PC-3 (cell line): Measurements from ENCODE around the gene ISYNA1. TPM values are rescaled to one million over a fixed set of nuclear protein-coding genes. Genes with fewer than 3 reads are reported as not detected.

ENCODE experiments used
- ATAC-seq: fragments of 200-7000 bp; cut with Tn5 transposase; 2 replicates; pipeline ENCODE4 v1.9.1; 2020; ENCODE audit warnings: mild to moderate bottlenecking, moderate library complexity
- BruUV-seq: library from RNA; stranded (reverse); fragments of 400-500 nt; replicated peaks from 2 replicates; lab custom pipeline; 2021; lab: Mats Ljungman, UMichigan
- CTCF ChIA-PET: fragments of 300-600 bp; sonication (Branson Sonifier 250); formaldehyde crosslinking; loops from one replicate; lab custom pipeline; 2022; ENCODE audit warnings: antibody characterized with exemption; lab: Charles Lee
- POLR2A ChIA-PET: fragments of 300-600 bp; sonication (Branson Sonifier 250); formaldehyde crosslinking; loops from one replicate; lab custom pipeline; 2022; ENCODE audit warnings: antibody characterized with exemption; ENCODE audit not compliant: unreplicated experiment; lab: Charles Lee
- DNase-seq: peaks from one replicate; pipeline ENCODE4 v3.0.0-alpha.2; 2015
- H2AFZ ChIP-seq: fragments of 300-600 bp; sonication (generic); 2 replicates; pipeline ENCODE4 v1.6.0; 2016; ENCODE audit warnings: antibody characterized with exemption, low read length
- H3F3A ChIP-seq: fragments of 300-600 bp; sonication (generic); one replicate; pipeline ENCODE4 v1.6.0; 2017; ENCODE audit warnings: antibody characterized with exemption, low read length, control low read depth, mild to moderate bottlenecking; ENCODE audit not compliant: unreplicated experiment
- H3K27ac ChIP-seq: fragments of 300-600 bp; sonication (generic); 2 replicates; pipeline ENCODE4 v1.5.1; 2016; ENCODE audit warnings: mild to moderate bottlenecking, low read length
- H3K27me3 ChIP-seq: fragments of 300-600 bp; sonication (generic); 2 replicates; pipeline ENCODE4 v1.6.1; 2016; ENCODE audit warnings: low read length, mixed read lengths
- H3K36me3 ChIP-seq: fragments of 300-600 bp; sonication (generic); 2 replicates; pipeline ENCODE4 v1.6.1; 2016; ENCODE audit warnings: low read depth, mixed run types, low read length, mixed read lengths
- H3K4me1 ChIP-seq: fragments of 300-600 bp; sonication (generic); 2 replicates; pipeline ENCODE4 v1.5.1; 2016; ENCODE audit warnings: low read length; ENCODE audit not compliant: insufficient read depth
- H3K4me2 ChIP-seq: fragments of 300-600 bp; sonication (generic); 2 replicates; pipeline ENCODE4 v1.6.0; 2016; ENCODE audit warnings: low read length
- H3K4me3 ChIP-seq: fragments of 300-600 bp; sonication (generic); 2 replicates; pipeline ENCODE4 v1.5.1; 2016; ENCODE audit warnings: mild to moderate bottlenecking, low read length, mixed read lengths
- H3K79me2 ChIP-seq: fragments of 300-600 bp; sonication (generic); 2 replicates; pipeline ENCODE4 v1.6.1; 2017; ENCODE audit warnings: low read length, mixed read lengths
- H3K9ac ChIP-seq: fragments of 300-600 bp; sonication (generic); 2 replicates; pipeline ENCODE4 v1.6.0; 2016; ENCODE audit warnings: mild to moderate bottlenecking, low read length
- H3K9me2 ChIP-seq: fragments of 300-600 bp; sonication (generic); replicated peaks from 2 replicates; pipeline ENCODE4 v1.6.1; 2016; ENCODE audit warnings: mixed run types, low read length, mixed read lengths
- H3K9me3 ChIP-seq: fragments of 300-600 bp; sonication (generic); 2 replicates; pipeline ENCODE4 v1.6.1; 2016; ENCODE audit warnings: low read length, mixed read lengths
- H4K20me1 ChIP-seq: fragments of 300-600 bp; sonication (generic); 2 replicates; pipeline ENCODE4 v1.6.1; 2016; ENCODE audit warnings: low read length, mixed read lengths
- CTCF ChIP-seq: fragments of 300-600 bp; sonication (generic); conservative IDR thresholded peaks from 2 replicates; pipeline ENCODE4 v1.5.1; 2017; ENCODE audit warnings: antibody characterized with exemption, low read depth, mild to moderate bottlenecking, low read length
- EZH2 ChIP-seq: fragments of 300-600 bp; sonication (generic); IDR thresholded peaks from one replicate; pipeline ENCODE4 v1.6.1; 2017; ENCODE audit warnings: antibody characterized with exemption, mild to moderate bottlenecking, low read length; ENCODE audit not compliant: unreplicated experiment
- EZH2phosphoT487 ChIP-seq: fragments of 300-600 bp; sonication (generic); IDR thresholded peaks from 2 replicates; pipeline ENCODE4 v1.6.1; 2018; ENCODE audit warnings: mild to moderate bottlenecking, antibody characterized with exemption, low read length, borderline replicate concordance
- intact Hi-C: fragments of 100-400 bp; cut with micrococcal nuclease; formaldehyde crosslinking; loops from 2 replicates; pipeline ENCODE4 v1.9.0; 2023
- total RNA-seq: library from RNA; depleted of rRNA; stranded (reverse); fragments of >200 nt; gene quantifications from 2 replicates; pipeline ENCODE4 v1.2.3, GENCODE V29; 2014

ISYNA1 gene
- total RNA-seq, 1 experiment from 2014 or later = 19.4 TPM

DNA sequence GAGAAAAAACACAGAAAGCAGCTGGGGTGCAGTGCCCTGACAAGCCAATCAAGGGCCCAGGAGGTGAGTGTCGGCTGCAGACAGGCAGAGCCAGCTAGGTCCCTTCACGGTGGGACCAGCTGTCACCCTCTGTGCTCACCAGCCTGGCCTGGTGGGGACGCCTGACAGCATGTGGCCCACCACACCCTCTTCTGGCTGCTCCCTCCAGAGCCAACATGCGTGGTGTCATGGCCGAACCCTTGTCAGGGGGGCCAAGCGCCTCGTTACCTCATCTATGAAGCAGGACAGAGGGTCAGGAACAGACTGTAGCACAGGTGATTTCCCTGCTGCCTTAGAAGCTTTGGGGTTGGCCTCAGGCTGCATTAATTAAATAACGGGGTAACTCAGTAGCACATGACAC lies 40.0 kb upstream of the ISYNA1 start:
- H3K9ac ChIP-seq = no peak overlapping the region
- H3K9me3 ChIP-seq = no peaks in the 10 kb centered on the region
- H2AFZ ChIP-seq = no peak overlapping the region
- H3K4me3 ChIP-seq = no peak overlapping the region
- H3K4me2 ChIP-seq = no peak overlapping the region
- H3K27ac ChIP-seq = no peak overlapping the region
- H3F3A ChIP-seq = no peaks in the 10 kb centered on the region
- no peaks in the 10 kb centered on the region for H3K36me3 ChIP-seq
- TF ChIP-seq EZH2 (no peak), CTCF (no peak), EZH2phosphoT487 (no peak)
- no peak for ATAC-seq
- intact Hi-C loops = no loop called here
- no peaks in the 10 kb centered on the region for H3K27me3 ChIP-seq
- peaks cover 17% of the 10 kb centered on the region for H3K4me1 ChIP-seq
- DNase-seq = no peak
- ChIA-PET CTCF (no interaction called here), POLR2A (no interaction called here)
- no peaks in the 10 kb centered on the region for H3K9me2 ChIP-seq
- no TSS peak for BruUV-seq
- peaks cover 97% of the 10 kb centered on the region for H3K79me2 ChIP-seq
- peaks cover 17% of the 10 kb centered on the region; the same call in 1 of the 2 replicates for H4K20me1 ChIP-seq

GRCh38 chr19:18477042-18477779 lies 39.3 kb upstream of the ISYNA1 start:
- DNase-seq (no peak), ATAC-seq (no peak)
- Histone ChIP-seq H3K9me2 (no peaks in the 10 kb centered on the region), H3K27me3 (no peaks in the 10 kb centered on the region), H3K4me2 (no peak overlapping the region), H3K9me3 (no peaks in the 10 kb centered on the region), H4K20me1 (peaks cover 17% of the 10 kb centered on the region; the same call in 1 of the 2 replicates), H3K9ac (no peak overlapping the region), H3F3A (no peaks in the 10 kb centered on the region), H3K4me1 (peaks cover 17% of the 10 kb centered on the region), H3K79me2 (peaks cover 90% of the 10 kb centered on the region), H2AFZ (no peak overlapping the region), H3K27ac (no peak overlapping the region), H3K4me3 (no peak overlapping the region), H3K36me3 (no peaks in the 10 kb centered on the region)
- ChIA-PET CTCF (no interaction called here), POLR2A (no interaction called here)
- BruUV-seq = no TSS peak
- intact Hi-C loops = no loop called here
- TF ChIP-seq EZH2 = no peak
- peak; percentile 40 for TF ChIP-seq CTCF
- TF ChIP-seq EZH2phosphoT487 = no peak

DNA sequence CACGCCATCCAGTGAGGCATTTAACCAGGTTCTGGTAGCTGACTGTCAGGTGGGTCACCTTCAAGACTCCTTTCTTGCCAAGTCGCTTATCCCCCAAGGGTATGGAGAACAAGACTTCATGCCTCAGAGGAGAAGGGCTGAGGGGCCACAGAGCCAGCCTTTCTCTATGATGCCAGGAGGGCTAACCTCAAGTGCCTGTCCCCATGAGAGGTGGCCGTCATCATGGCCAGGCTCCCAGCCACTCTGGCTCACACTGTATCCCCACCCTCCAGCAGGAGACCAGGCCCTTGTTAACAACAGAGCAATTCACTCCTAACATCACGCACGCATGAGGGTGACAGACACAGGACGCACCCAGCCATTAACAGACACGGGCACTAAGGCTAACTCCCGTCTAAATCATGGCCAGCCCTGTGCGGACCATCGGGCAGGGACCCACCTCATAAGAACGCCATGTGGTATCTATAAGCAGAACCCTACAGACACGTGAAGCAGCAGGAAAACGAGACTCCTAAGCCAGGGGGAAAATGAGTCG lies 38.6 kb upstream of the ISYNA1 start:
- no peak for TF ChIP-seq CTCF
- TF ChIP-seq EZH2 = no peak
- no peak for TF ChIP-seq EZH2phosphoT487
- H3K27me3 ChIP-seq = no peaks in the 10 kb centered on the region
- no peak overlapping the region for H3K4me3 ChIP-seq
- peaks cover 85% of the 10 kb centered on the region for H3K79me2 ChIP-seq
- no TSS peak for BruUV-seq
- peaks cover 17% of the 10 kb centered on the region; the same call in 1 of the 2 replicates for H4K20me1 ChIP-seq
- H3K9me2 ChIP-seq = no peaks in the 10 kb centered on the region
- no peak for ATAC-seq
- H3F3A ChIP-seq = no peaks in the 10 kb centered on the region
- no peak overlapping the region for H3K9ac ChIP-seq
- no peaks in the 10 kb centered on the region for H3K9me3 ChIP-seq
- no peak overlapping the region for H2AFZ ChIP-seq
- no peaks in the 10 kb centered on the region for H3K36me3 ChIP-seq
- intact Hi-C loops = no loop called here
- no peak for DNase-seq
- ChIA-PET POLR2A (no interaction called here), CTCF (no interaction called here)
- H3K4me2 ChIP-seq = no peak overlapping the region
- H3K4me1 ChIP-seq = peaks cover 17% of the 10 kb centered on the region
- no peak overlapping the region for H3K27ac ChIP-seq
